Measurements from ENCODE around the gene ALG12. TPM values are rescaled to one million over a fixed set of nuclear protein-coding genes. Genes with fewer than 3 reads are reported as not detected.

ALG12 gene
- total RNA-seq, 2 donors from 2014 or later: 17.4 to 30.1 TPM

GRCh38 chr22:49869845-49870712 lies 48.2 kb downstream of the ALG12 start:
- H3K9me3 ChIP-seq: peaks cover 12% of the 10 kb centered on the region
- ATAC-seq (ENCODE audit: insufficient number of reproducible peaks, low FRiP score, low read depth) (no peak), DNase-seq (ENCODE audit: low spot score) (no peak)
- no peak overlapping the region for H3K27ac ChIP-seq
- no peak overlapping the region for H3K4me3 ChIP-seq
- H3K36me3 ChIP-seq: peaks cover 5% of the 10 kb centered on the region
- H3K4me1 ChIP-seq (ENCODE audit: control insufficient read depth in 1 of 2, low read depth in 2 of 2): no peaks in the 10 kb centered on the region
- TF ChIP-seq, protein P1, sequence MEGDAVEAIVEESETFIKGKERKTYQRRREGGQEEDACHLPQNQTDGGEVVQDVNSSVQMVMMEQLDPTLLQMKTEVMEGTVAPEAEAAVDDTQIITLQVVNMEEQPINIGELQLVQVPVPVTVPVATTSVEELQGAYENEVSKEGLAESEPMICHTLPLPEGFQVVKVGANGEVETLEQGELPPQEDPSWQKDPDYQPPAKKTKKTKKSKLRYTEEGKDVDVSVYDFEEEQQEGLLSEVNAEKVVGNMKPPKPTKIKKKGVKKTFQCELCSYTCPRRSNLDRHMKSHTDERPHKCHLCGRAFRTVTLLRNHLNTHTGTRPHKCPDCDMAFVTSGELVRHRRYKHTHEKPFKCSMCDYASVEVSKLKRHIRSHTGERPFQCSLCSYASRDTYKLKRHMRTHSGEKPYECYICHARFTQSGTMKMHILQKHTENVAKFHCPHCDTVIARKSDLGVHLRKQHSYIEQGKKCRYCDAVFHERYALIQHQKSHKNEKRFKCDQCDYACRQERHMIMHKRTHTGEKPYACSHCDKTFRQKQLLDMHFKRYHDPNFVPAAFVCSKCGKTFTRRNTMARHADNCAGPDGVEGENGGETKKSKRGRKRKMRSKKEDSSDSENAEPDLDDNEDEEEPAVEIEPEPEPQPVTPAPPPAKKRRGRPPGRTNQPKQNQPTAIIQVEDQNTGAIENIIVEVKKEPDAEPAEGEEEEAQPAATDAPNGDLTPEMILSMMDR (IDR thresholded peaks at IDR 0.05): no peak
- H3K27me3 ChIP-seq (replicated peaks; ENCODE audit: insufficient read depth): no peaks in the 10 kb centered on the region

- peaks cover 12% of the 10 kb centered on the region for H3K9me3 ChIP-seq
- DNase-seq (ENCODE audit: low spot score): no peak
- H3K4me3 ChIP-seq: no peak overlapping the region
- no peak overlapping the region for H3K27ac ChIP-seq
- no peaks in the 10 kb centered on the region for H3K27me3 ChIP-seq (replicated peaks; ENCODE audit: insufficient read depth)
- H3K4me1 ChIP-seq (ENCODE audit: control insufficient read depth in 1 of 2, low read depth in 2 of 2): no peaks in the 10 kb centered on the region
- ATAC-seq (ENCODE audit: insufficient number of reproducible peaks, low FRiP score, low read depth): no peak
- TF ChIP-seq, protein P1 (IDR thresholded peaks at IDR 0.05): no peak
- H3K36me3 ChIP-seq: peaks cover 5% of the 10 kb centered on the region
Measured at GRCh38 chr22:49869086-49869830, 49.0 kb downstream of the ALG12 start.

- H3K4me1 ChIP-seq (ENCODE audit: control insufficient read depth in 1 of 2, low read depth in 2 of 2): no peaks in the 10 kb centered on the region
- DNase-seq (ENCODE audit: low spot score) (no peak), ATAC-seq (ENCODE audit: insufficient number of reproducible peaks, low FRiP score, low read depth) (no peak)
- H3K4me3 ChIP-seq: no peak overlapping the region
- TF ChIP-seq, protein P1 (IDR thresholded peaks at IDR 0.05): no peak
- no peak overlapping the region for H3K27ac ChIP-seq
- no peaks in the 10 kb centered on the region for H3K27me3 ChIP-seq (replicated peaks; ENCODE audit: insufficient read depth)
- H3K9me3 ChIP-seq: peaks cover 12% of the 10 kb centered on the region
- no peaks in the 10 kb centered on the region for H3K36me3 ChIP-seq
Measured at GRCh38 chr22:49867303-49868265, 50.7 kb downstream of the ALG12 start.

DNA sequence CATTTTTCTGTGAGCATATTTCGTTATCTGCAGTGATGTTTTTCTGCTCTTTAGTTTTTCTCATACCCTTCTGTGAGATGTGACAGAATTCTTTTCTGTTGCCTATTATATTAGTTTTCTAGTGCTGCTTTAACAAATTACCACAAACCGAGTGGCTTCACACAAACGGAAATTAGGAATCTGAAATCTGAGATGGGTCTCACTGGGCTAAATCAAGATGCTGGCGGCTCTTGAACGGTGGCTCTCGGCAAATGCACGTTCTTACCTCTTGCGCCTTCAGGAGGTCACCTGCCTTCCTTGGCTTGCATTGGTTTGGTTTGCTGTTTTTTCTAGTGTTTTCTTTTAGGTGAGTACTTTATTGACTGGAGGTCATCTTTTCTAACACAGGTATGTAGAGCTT lies 51.6 kb downstream of the ALG12 start:
- peaks cover 10% of the 10 kb centered on the region for H3K9me3 ChIP-seq
- TF ChIP-seq, protein P1 (IDR thresholded peaks at IDR 0.05): no peak
- no peak for DNase-seq (ENCODE audit: low spot score)

More for the DNA sequence above, 51.6 kb downstream of the ALG12 start:
- no peaks in the 10 kb centered on the region for H3K36me3 ChIP-seq
- H3K4me1 ChIP-seq (ENCODE audit: control insufficient read depth in 1 of 2, low read depth in 2 of 2): no peaks in the 10 kb centered on the region
- ATAC-seq (ENCODE audit: insufficient number of reproducible peaks, low FRiP score, low read depth): no peak
- no peak overlapping the region for H3K4me3 ChIP-seq
- no peak overlapping the region for H3K27ac ChIP-seq
- H3K27me3 ChIP-seq (replicated peaks; ENCODE audit: insufficient read depth): no peaks in the 10 kb centered on the region
